Stimulated activated CD8-positive, alpha-beta memory T cell treated with anti-CD3 and anti-CD28 coated beads, Interleukin-2, amount 100 ng/mL, for 48 hours (primary cell): ENCODE measurements around the gene GRIN2A.

Source experiments
- DNase-seq, 2 donors: peaks; one replicate each; pipeline ENCODE4 v3.0.0-alpha.2; 2020; ENCODE audit warnings: low read depth in 2 of 2

GRIN2A gene

GRCh38 chr16:10031955-10032354 is 150.3 kb downstream of the GRIN2A start:
- no peak for DNase-seq

GRCh38 chr16:10031473-10031872 is 150.8 kb downstream of the GRIN2A start:
- no peak for DNase-seq

DNA sequence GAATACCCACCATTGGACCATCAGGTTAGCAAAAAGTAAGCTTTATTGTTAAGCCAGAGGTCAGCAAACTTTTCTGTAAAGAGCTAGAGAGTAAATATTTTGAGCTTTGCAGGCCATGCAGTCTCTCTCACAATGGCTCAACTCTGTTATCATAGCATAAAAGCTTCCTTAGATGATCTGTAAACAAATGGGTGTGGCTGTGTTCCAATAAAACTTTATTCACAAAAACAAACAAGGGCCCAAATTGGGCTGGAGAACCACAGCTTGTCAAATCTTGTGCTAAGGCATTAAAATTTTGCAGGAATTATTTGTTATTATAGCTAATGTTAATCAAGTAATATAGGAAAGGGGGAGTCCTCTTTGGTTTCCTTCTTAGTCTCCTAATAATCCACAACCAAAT is 153.6 kb downstream of the GRIN2A start:
- no peak for DNase-seq

- DNase-seq, result no peak
Observed at GRCh38 chr16:10027553-10027952, 154.7 kb downstream of the GRIN2A start.

DNA sequence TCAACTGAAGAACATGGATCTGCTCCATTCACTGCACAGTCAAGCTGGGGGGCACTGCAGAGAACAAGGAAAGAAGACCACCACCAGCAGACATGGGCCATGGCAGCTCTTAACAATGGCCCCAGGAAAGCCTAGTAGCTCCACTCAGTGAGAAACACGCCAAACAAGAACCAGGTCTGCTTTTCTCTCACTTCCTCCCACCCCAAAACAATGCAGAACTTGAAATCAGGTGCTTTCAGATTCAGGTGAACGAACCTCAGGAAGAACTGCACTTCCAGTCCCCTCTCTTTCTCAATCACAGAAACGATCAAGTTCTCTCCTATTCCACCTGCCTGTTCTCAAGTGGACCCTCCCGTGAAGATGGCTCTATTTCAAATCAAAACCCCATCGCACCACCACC is 155.6 kb downstream of the GRIN2A start:
- DNase-seq, result no peak

DNA sequence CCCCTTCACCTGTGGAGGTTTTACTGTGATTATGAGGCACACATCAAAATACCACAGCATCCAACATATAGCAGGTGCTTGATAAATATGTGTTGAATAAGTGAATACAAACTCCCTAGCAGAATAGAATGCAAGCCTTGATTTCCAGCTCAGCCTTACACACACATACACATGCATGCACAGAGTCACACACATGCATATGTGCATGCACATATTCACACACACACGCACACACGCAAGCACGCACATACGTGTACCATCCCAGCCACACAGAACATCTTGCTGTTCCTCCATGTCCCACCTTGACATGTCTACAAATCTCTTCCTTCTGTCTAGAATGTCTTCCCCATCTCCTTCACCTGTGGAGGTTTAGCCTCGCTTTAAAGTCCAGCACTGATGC is 160.1 kb downstream of the GRIN2A start:
- DNase-seq, result no peak

GRCh38 chr16:10020866-10021265 is 161.4 kb downstream of the GRIN2A start:
- DNase-seq, result no peak

DNA sequence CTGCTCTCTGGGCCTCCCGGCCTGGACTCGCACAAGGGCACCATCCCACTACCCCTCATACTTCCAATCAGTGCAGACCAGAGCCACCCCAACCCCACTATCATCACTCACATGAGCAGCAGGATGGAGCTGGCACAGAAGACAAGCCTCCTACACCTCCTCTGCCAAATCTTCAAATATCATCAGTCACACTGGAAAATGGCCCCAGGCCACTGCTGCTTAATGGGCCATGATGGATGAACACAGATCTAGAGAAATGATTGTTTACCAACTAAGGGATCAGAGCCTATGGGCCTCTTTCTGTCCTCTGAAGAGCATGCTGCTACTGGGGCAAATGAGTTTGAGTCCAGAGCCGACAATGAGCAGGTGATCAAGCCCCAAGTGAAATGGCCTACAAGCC is 165.5 kb downstream of the GRIN2A start:
- no peak for DNase-seq

- no peak for DNase-seq
Observed at GRCh38 chr16:10015397-10015796, 166.8 kb downstream of the GRIN2A start.

- DNase-seq, result no peak
Observed at GRCh38 chr16:10013774-10014173, 168.5 kb downstream of the GRIN2A start.

- DNase-seq, result no peak
Observed at GRCh38 chr16:10013364-10013763, 168.9 kb downstream of the GRIN2A start.

DNA sequence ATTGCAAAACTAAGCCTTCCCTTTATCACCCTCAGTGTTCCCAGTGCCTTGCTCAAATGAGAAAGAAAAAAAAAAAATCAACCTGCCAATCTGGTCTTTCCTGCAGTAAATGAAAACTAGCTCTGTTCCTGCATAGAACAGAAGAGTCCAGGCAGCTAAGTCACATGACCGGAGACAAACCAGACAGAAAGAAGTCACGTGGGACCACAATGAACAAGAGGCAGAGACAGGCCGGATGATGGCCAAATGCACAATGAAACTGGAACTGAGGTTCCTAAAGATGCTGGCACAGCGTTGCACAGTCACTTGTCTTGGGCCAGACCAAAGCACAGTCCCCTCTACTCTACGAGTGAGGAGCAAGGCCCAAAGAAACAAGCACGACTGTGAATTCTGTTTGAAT is 172.5 kb downstream of the GRIN2A start:
- no peak for DNase-seq

DNA sequence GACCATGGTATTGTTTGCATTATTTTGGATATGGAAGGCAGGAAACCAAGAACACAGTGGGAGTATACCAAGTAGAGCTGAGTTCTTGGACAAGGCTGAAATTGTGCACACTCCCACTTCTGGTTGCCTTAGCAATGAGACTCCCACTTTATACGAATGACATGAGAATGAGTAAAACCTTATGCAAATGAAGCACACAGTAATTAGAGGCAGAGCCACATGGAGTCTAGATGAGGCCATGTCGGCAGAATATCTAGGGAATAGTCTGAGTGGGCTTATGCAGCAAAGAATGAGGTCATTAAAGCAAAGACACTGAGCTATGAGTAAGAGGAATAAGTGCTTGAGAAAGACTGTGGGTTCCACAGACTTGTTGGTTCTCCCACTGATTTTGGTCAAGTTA is 178.7 kb downstream of the GRIN2A start:
- no peak for DNase-seq

- DNase-seq, result no peak
Observed at GRCh38 chr16:10001258-10001775, 180.9 kb downstream of the GRIN2A start.

DNA sequence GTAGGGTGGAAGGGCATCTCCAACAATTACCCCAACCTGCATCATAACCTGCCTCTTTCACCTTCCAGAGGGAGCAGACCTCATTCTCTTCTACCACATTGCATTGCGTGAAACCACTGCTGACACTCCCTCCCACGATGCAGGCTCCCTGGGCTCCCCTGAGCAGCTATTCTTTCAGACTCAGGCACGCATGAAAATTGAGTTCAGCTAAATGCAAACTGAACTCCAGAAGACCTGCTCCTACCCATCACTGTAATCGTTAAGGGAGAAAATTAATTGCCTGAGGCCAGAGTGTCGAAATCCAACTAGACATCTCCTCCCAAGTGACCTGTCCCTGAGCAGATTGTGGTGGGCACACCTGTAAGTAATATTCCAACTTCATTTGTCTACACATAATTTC is 186.0 kb downstream of the GRIN2A start:
- DNase-seq, result no peak

DNA sequence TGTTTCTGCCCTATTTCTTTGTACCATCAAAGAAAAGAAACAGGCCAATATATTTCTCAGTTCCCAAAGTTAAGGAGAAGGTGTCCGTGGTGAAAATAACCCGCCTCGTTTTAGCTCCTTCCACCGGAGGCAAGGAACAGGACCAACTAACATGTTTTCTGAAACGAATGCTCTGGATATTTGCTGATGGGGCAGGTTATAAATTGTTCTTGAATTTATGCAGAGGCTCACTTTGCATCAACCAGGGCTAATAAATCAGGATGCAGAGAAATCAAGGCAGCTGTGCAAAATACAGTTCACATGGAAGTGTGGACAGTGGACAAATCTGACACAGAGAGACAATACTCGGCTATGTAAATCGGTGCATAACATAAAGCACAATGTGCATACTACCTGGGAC is 189.8 kb downstream of the GRIN2A start:
- no peak for DNase-seq

DNA sequence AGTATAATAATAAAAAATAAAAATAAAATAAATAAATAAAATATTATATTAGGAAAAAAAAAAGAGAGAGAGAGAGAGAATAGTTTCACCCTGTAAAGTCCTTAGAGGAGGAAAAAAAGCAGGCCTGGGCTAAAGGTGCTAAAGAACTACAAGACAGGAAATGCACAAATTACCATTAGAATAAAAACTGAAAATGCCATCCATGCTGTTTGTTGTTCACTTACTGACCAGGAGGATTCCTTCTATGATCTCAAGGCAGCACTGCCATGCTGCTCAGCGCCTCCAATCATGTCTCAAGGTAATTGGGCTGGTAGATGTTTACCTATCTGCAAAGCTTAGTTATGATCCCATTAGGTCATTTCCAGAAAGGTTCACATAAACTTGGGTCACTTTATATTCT is 201.2 kb downstream of the GRIN2A start:
- DNase-seq, result no peak

- no peak for DNase-seq
Observed at GRCh38 chr16:9978160-9978725, 204.0 kb downstream of the GRIN2A start.

DNA sequence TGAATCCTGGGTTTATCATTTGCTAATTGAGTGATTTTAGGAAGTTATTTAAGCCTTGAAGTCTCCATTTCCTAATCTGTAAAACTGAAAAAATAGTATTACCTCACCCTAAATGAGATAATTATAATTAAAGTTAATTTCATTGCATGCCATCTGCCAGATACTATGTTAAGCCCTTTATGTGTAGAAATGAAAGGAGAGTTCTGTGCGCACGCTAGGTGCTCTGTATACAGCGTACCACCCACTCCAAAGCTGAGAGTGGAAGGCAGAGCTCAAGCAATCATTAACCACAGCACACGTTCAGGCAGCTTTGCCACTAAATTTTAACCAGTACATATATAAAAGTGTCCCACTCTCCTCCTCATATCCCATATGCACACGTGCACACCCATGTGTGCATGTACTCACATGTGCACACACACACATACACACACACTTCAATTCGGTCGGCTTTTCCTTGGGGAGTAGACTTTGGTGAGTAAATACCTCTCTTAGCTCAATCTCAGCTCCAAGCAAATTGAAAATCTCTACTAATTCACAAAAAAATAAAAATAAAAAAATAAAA is 204.8 kb downstream of the GRIN2A start:
- no peak for DNase-seq

- no peak for DNase-seq
Observed at GRCh38 chr16:9976601-9977000, 205.6 kb downstream of the GRIN2A start.

DNA sequence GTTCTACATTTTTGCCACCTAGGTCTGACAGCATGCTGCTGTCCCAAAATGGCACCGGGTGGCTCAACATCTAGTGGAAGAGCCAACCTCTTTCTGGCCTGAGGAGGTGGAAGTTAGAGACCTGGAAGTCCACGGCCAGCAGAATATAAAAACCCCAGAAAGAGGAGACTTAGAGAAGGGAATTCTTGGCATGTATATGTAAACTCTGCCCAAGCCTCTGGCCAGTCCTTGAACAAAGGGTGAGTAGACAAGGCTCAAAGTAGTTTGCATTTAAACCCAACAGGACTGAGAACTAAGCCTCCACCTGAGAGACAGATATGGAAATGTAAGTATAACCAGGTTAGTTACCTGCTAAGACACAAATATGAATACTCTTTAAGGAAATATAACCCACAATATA is 210.3 kb downstream of the GRIN2A start:
- DNase-seq, result no peak

GRCh38 chr16:9970796-9971195 is 211.4 kb downstream of the GRIN2A start:
- DNase-seq, result no peak

GRCh38 chr16:9970244-9970643 is 212.0 kb downstream of the GRIN2A start:
- no peak for DNase-seq

- no peak for DNase-seq
Observed at GRCh38 chr16:9969580-9969979, 212.6 kb downstream of the GRIN2A start.
